KMS-11 (cell line): ENCODE results near the gene ASB10.

ENCODE experiments used
- H2AFZ ChIP-seq: fragments of 200-600 bp; sonication (generic); 2 replicates; pipeline ENCODE4 v1.6.1; 2016; ENCODE audit warnings: antibody characterized with exemption, mixed run types, low read depth
- H3K27ac ChIP-seq: fragments of 200-600 bp; sonication (generic); 2 replicates; pipeline ENCODE4 v1.6.1; 2016; ENCODE audit warnings: mild to moderate bottlenecking, mixed run types
- H3K27me3 ChIP-seq: fragments of 200-600 bp; sonication (generic); 2 replicates; pipeline ENCODE4 v1.6.1; 2017; ENCODE audit warnings: mild to moderate bottlenecking, low read depth, mixed run types, moderate library complexity; ENCODE audit not compliant: insufficient read depth
- H3K36me3 ChIP-seq: fragments of 200-600 bp; sonication (generic); 2 replicates; pipeline ENCODE4 v1.6.1; 2017; ENCODE audit warnings: mild to moderate bottlenecking, mixed run types; ENCODE audit not compliant: insufficient read depth
- H3K4me1 ChIP-seq: fragments of 200-600 bp; sonication (generic); 2 replicates; pipeline ENCODE4 v1.6.1; 2016; ENCODE audit warnings: mild to moderate bottlenecking, low read depth, mixed run types; ENCODE audit not compliant: poor library complexity, severe bottlenecking
- H3K4me2 ChIP-seq: fragments of 200-600 bp; sonication (generic); 2 replicates; pipeline ENCODE4 v1.7.0; 2016; ENCODE audit warnings: mild to moderate bottlenecking, mixed run types
- H3K4me3 ChIP-seq: fragments of 200-600 bp; sonication (generic); IDR thresholded peaks from 2 replicates; pipeline ENCODE4 v1.6.1; 2017; ENCODE audit warnings: low read depth, low read length, mixed read lengths; ENCODE audit not compliant: insufficient read depth
- H3K79me2 ChIP-seq: fragments of 200-600 bp; sonication (generic); 2 replicates; pipeline ENCODE4 v1.6.1; 2016; ENCODE audit warnings: low read depth, mixed run types; ENCODE audit not compliant: insufficient read depth
- H3K9ac ChIP-seq: fragments of 200-600 bp; sonication (generic); 2 replicates; pipeline ENCODE4 v1.6.1; 2016; ENCODE audit warnings: mild to moderate bottlenecking, mixed run types
- H4K20me1 ChIP-seq: fragments of 200-600 bp; sonication (generic); 2 replicates; pipeline ENCODE4 v1.6.1; 2016; ENCODE audit warnings: mild to moderate bottlenecking, mixed run types; ENCODE audit not compliant: insufficient read depth
- TF ChIP-seq, protein P1 (sequence below): fragments of 200-600 bp; sonication (generic); conservative IDR thresholded peaks from 2 replicates; pipeline ENCODE4 v1.6.1; 2017; ENCODE audit warnings: low read depth, mild to moderate bottlenecking, antibody characterized with exemption, low read length, moderate library complexity, mixed read lengths

ASB10 gene

DNA sequence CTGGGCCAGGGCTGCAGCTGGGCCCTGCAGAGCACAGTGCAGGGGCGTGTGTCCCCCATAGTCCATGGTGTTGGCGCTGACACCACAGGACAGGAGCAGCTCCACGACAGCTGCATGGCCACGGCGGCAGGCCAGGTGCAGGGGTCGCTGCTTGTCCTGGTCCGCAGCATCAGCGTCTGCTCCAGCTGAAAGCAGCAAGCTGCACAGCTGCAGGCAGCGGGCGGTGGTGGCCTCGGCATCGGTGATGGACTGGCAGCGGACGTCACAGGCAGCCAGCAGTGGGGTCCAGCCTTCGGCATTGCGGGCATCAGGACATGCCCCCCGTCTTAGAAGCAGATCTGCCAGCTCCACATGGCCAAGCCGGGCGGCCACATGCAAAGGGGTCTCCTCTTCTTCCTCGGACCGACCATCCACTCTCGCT is 6.0 kb downstream of the ASB10 start:
- H3K79me2 ChIP-seq: no peaks in the 10 kb centered on the region
- no peak overlapping the region for H3K4me3 ChIP-seq
- H3K36me3 ChIP-seq: no peaks in the 10 kb centered on the region
- no peak overlapping the region for H2AFZ ChIP-seq
- no peak overlapping the region for H3K27ac ChIP-seq
- TF ChIP-seq, protein P1, sequence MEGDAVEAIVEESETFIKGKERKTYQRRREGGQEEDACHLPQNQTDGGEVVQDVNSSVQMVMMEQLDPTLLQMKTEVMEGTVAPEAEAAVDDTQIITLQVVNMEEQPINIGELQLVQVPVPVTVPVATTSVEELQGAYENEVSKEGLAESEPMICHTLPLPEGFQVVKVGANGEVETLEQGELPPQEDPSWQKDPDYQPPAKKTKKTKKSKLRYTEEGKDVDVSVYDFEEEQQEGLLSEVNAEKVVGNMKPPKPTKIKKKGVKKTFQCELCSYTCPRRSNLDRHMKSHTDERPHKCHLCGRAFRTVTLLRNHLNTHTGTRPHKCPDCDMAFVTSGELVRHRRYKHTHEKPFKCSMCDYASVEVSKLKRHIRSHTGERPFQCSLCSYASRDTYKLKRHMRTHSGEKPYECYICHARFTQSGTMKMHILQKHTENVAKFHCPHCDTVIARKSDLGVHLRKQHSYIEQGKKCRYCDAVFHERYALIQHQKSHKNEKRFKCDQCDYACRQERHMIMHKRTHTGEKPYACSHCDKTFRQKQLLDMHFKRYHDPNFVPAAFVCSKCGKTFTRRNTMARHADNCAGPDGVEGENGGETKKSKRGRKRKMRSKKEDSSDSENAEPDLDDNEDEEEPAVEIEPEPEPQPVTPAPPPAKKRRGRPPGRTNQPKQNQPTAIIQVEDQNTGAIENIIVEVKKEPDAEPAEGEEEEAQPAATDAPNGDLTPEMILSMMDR: no peak
- no peak overlapping the region for H3K9ac ChIP-seq
- H3K4me1 ChIP-seq: no peaks in the 10 kb centered on the region
- H4K20me1 ChIP-seq: no peaks in the 10 kb centered on the region
- H3K4me2 ChIP-seq: no peak overlapping the region
- H3K27me3 ChIP-seq: peaks cover 55% of the 10 kb centered on the region

DNA sequence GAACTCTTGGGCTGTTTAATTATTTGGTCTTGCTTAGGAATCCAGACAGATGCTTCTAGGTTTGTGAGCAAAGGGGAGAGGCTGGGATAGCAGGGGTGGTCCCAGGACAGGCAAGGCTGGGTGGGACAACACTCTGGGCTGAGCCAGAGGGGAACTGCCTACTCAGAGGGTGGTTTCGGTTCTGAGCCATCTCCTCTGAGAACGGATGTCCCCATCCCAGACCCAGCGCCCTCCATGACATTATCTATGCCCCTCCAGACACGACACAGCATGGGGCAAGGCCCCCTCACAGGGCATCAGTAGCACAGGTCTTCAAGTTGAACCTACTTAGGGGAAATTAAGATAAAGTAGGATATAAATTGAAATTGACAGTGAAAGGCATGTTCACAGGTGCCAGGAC is 7.1 kb downstream of the ASB10 start:
- Histone ChIP-seq H3K9ac (no peak overlapping the region), H3K4me3 (no peak overlapping the region), H3K4me1 (no peaks in the 10 kb centered on the region), H3K4me2 (no peak overlapping the region), H3K79me2 (no peaks in the 10 kb centered on the region), H3K27ac (no peak overlapping the region), H4K20me1 (no peaks in the 10 kb centered on the region), H3K27me3 (peaks cover 62% of the 10 kb centered on the region), H3K36me3 (no peaks in the 10 kb centered on the region), H2AFZ (no peak overlapping the region)
- TF ChIP-seq, protein P1: no peak

DNA sequence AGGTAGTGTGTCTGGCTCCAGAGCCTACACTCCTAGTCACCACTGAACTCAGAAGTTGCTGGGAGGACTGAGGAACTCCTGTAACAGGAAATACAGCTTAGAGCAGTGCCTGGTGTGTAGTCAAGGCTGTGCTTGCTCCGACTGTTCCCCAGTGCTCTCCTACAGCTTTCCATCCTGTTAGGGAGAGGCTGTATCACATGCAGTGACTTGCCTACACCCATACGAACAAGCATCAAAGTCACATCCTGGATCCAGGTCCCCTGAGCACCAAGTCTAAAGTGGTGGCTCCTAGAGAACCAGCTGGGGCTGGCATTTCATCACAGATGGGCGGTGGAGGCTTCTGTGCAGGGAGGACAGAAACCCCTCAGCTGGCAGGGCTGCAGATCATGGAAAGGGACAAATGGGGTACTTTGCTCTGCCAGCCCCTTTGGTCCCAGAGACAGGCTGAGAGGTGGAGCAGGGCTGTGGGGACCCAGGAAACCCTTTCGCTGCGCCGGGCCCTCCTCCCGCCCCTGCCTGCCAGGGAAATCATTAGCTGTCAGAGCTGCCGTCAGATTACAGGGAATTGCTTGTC is 7.7 kb downstream of the ASB10 start:
- TF ChIP-seq, protein P1: no peak
- Histone ChIP-seq H3K9ac (no peak overlapping the region), H2AFZ (no peak overlapping the region), H3K4me1 (no peaks in the 10 kb centered on the region), H3K4me2 (no peak overlapping the region), H3K4me3 (no peak overlapping the region), H3K27ac (no peak overlapping the region), H3K36me3 (no peaks in the 10 kb centered on the region), H4K20me1 (no peaks in the 10 kb centered on the region), H3K27me3 (peaks cover 64% of the 10 kb centered on the region), H3K79me2 (no peaks in the 10 kb centered on the region)

DNA sequence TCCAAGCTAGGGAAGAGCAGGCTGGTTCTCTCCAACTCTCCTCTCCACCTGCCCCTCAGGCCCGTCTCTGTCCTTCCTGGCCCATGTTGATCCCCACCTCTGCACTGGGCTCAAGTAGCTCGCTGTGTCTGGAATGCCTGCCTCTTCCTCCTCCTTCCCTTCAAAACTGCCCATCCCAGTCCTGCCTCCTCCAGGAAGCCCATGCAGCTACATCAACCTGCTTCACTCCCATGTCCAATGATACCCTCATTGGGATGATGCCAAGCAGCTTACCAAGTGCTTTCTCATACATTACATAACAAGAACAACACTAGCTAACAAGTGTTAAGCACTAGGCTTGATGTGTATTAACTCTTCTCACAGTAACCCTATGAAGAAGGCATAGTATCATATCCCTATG is 8.2 kb downstream of the ASB10 start:
- H3K27me3 ChIP-seq: peaks cover 64% of the 10 kb centered on the region
- TF ChIP-seq, protein P1: no peak
- no peak overlapping the region for H3K9ac ChIP-seq
- H4K20me1 ChIP-seq: no peaks in the 10 kb centered on the region
- no peak overlapping the region for H2AFZ ChIP-seq
- no peaks in the 10 kb centered on the region for H3K4me1 ChIP-seq
- no peak overlapping the region for H3K4me3 ChIP-seq
- no peaks in the 10 kb centered on the region for H3K79me2 ChIP-seq
- no peak overlapping the region for H3K27ac ChIP-seq
- no peaks in the 10 kb centered on the region for H3K36me3 ChIP-seq
- H3K4me2 ChIP-seq: no peak overlapping the region
